ENCODE data around the gene SRCAP.
A peak's percentile ranks its signal among the peaks of the same experiment; 100 is the strongest.

The SRCAP gene

GRCh38 chr16:30737794-30738648 is 39.0 kb downstream of the SRCAP start:
- DNase-seq: no peak

GRCh38 chr16:30738984-30739951 is 40.3 kb downstream of the SRCAP start:
- DNase-seq: no peak

GRCh38 chr16:30740364-30741251 is 41.6 kb downstream of the SRCAP start:
- no peak for DNase-seq

DNA sequence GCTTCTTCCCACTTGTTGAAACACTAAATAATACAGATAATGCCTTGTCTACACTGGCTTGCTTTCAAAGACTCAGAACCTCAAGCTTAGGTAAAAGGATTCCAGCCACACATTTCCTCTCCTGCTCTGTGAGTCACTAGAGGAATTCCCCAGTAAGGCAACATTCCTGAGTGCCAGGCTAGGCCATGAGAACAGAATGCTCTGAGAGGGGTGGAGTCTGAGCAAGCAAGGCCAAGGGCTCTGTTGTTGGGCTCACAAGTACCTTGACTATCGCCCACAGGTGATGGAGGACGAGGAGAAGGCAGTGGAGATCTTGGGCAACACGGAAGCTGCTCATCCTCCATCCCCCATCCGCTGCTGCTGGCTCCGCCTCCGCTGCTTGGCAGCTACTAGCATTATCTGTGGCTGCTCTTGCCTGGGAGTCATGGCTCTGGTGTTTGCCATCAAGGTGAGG is 42.5 kb downstream of the SRCAP start:
- DNase-seq: no peak

DNA sequence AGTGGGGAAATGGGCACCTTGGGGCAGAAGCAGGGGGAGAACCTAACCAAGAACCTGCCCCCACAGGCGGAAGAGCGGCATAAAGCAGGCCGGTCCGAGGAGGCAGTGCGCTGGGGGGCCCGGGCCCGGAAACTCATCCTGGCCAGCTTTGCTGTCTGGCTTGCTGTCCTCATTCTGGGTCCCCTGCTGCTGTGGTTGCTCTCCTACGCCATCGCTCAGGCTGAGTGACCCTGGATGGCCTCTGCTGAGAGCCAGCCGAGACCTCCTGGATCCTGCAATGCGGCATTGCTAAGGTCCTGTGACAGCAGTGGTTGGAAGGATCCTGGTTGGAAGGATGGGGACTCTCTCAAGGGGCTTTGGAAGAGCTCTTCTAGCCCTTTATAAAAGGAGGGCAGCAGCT is 44.7 kb downstream of the SRCAP start:
- no peak for DNase-seq

- DNase-seq: no peak
Observed at GRCh38 chr16:30744183-30744582, 45.2 kb downstream of the SRCAP start.

- no peak for DNase-seq
Observed at GRCh38 chr16:30745082-30745481, 46.1 kb downstream of the SRCAP start.

- no peak for DNase-seq
Observed at GRCh38 chr16:30746638-30747175, 47.7 kb downstream of the SRCAP start.

DNA sequence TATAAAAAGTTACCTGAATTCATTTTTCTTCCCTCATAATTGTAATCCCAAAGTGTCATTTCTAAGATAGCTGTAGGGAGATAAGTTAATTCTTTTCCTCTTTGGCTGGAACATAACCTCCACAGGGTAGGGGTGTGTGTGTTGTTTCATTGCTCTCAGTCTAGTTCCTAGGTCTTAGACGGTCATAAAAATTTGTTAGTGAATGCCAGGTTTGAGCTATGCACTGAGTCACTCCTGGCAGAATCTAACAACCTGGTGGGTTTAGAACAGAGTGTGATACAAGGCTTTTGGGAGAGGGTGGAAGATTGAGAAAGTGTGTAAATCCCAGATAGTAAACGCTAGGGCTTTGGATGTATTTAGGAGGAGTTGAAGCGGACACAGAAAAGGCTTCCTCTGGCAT is 48.4 kb downstream of the SRCAP start:
- DNase-seq: no peak

DNA sequence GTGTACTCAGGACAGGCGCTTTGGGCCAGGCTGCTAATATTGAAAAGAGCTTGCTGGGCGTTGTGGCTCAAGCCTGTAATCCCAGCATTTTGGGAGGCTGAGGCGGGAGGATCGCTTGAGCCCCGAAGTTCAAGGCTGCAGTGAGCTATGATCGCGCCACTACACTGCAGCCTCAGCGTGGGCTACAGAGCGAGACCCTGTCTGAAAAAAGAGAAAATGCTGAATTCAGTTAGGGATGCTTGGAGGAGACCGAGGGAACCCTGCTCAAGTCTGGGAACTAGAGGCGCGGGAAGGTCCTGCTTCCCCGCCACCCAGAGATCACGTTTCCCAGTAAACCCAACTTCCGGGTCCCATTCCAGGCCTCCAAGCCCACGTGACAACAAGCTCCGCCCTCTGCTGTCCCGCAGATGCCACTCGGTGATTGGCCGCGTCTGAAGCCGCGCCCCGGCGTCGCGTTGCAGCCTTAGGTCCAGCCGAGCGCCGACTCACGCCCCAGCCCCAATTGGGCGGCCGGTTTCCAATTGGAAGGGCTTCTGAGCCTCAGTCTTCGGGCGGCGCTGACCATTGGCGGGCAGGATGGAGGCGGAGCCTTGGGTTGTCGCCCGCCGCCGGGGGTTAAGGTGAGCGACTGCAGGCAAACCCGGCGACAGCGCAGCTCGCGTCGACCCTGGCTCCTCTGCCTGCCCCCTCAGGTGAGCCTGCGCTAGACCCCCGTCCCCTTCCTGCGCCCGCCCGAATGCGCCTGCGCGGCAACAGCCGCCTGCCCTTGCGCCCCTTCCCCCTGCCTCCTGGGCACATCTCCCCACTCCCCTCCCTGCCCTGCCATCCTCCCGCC is 49.0 kb downstream of the SRCAP start, which contains the start of gene PHKG2:
PHKG2 (plus strand) TSS at position 627 of the 835 bp plus-strand sequence. CDS start 396 bp downstream, outside the sequence.
- DNase-seq: peak; percentile 99

- no peak for DNase-seq
Observed at GRCh38 chr16:30748634-30749445, 49.9 kb downstream of the SRCAP start.

- DNase-seq: no peak
Observed at GRCh38 chr16:30750201-30750600, 51.2 kb downstream of the SRCAP start.

DNA sequence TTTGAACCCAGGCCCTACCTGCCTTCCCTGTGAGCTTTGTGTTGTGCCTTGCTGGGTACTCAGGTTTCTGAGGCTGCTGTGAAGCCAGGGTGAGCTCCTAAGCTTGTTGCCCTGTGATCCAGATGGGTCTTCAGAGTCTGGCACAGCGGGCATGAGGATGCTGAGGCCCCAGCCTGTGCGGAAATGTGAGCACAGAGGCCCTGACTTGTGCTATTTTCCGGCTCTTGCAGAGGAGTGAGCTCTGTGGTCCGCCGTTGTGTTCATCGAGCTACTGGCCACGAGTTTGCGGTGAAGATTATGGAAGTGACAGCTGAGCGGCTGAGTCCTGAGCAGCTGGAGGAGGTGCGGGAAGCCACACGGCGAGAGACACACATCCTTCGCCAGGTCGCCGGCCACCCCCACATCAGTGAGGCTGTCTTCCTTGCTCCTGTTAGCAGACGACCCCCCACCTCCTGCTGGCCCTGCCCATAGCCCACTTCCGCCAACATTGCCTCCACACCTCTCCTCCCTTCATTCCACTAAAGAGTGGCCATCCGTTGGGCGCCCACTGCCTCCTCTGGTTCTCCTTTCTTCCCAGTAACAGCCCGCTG is 52.0 kb downstream of the SRCAP start:
- no peak for DNase-seq

- no peak for DNase-seq
Observed at GRCh38 chr16:30753596-30753995, 54.6 kb downstream of the SRCAP start.

GRCh38 chr16:30755955-30756780 is 57.2 kb downstream of the SRCAP start:
- no peak for DNase-seq

GRCh38 chr16:30756781-30757100 is 57.8 kb downstream of the SRCAP start:
- no peak for DNase-seq

- DNase-seq: no peak
Observed at GRCh38 chr16:30757316-30757715, 58.3 kb downstream of the SRCAP start.

GRCh38 chr16:30758988-30759491 is 60.1 kb downstream of the SRCAP start:
- DNase-seq: no peak

DNA sequence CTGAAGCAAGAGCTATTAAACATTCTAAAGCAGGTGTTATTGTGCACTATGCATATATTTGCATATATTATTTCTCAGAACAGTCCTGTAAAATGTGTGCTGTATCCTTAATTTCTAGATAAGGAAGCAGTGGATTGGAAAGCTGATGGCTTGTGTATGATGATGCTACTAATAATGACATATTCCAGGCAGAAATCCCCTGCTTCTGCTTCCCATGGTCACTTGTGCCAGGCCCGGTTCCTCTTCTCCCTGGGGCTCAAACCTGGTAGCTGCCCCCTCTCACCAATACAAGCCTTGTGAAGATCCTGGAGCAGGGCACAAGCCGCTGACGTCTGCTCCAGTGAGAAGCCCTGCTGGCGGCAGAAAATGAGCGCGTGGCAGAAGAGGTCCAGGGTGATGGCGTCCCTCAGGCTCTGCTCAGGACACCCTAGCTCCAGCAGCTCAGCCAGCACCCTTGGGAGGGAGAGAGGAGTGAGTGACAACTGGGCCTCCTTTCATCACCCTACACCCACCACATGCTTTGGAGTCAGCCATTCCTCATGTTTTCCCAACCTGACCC is 61.1 kb downstream of the SRCAP start:
- DNase-seq: no peak
